H1 (cell line): ENCODE data around the gene HAPLN3. TPM values are rescaled to one million over a fixed set of nuclear protein-coding genes. Genes with fewer than 3 reads are reported as not detected.

Source experiments
- CEBPB ChIP-seq: IDR thresholded peaks from 2 replicates; pipeline ENCODE4 v1.6.1; 2012; ENCODE audit warnings: low read depth, low read length
- EP300 ChIP-seq, 2 experiments: IDR thresholded peaks; 1 replicate in 1 of 2; 2 replicates in 1 of 2; pipeline ENCODE4 v1.6.1; 2011 to 2012; ENCODE audit warnings: low read depth in 2 of 2, low read length in 2 of 2, mild to moderate bottlenecking in 2 of 2, borderline replicate concordance in 1 of 2, inconsistent platforms in 1 of 2, moderate library complexity in 1 of 2
- SAP30 ChIP-seq: fragments of 300-600 bp; sonication (generic); IDR thresholded peaks from 2 replicates; pipeline ENCODE4 v1.7.1; 2012; ENCODE audit warnings: low read length, moderate library complexity, mild to moderate bottlenecking, inconsistent platforms; ENCODE audit not compliant: insufficient read depth, insufficient replicate concordance
- polyA plus RNA-seq, 7 experiments: library from polyadenylated mRNA; depleted of rRNA in 3 of 7; stranded (reverse) in 5 of 7; unstranded in 2 of 7; fragments of >200 nt in 5 of 7; fragments of 200-250 nt in 2 of 7; gene quantifications; 1 replicate in 5 of 7; 2 replicates in 1 of 7; 4 replicates in 1 of 7; pipeline versions ENCODE4 v1.2.1 to v1.2.3, GENCODE V29; 2011 to 2013; ENCODE audit warnings: missing spikeins in 2 of 7, mixed read lengths in 2 of 7
- total RNA-seq: library from RNA; stranded (reverse); fragmentation: NEBNext Ultra II Directional; extraction: Animal tissue kit (Norgen Biotek cat#: 25700); gene quantifications from 2 replicates; pipeline ENCODE4 v1.2.1, GENCODE V29; 2021

The HAPLN3 gene
- total and polyA plus RNA-seq, 2 of the 8 experiments (the other 6 are each of a cell fraction or from before 2014, with no cell fraction given): 76.2 to 79.7 TPM

DNA sequence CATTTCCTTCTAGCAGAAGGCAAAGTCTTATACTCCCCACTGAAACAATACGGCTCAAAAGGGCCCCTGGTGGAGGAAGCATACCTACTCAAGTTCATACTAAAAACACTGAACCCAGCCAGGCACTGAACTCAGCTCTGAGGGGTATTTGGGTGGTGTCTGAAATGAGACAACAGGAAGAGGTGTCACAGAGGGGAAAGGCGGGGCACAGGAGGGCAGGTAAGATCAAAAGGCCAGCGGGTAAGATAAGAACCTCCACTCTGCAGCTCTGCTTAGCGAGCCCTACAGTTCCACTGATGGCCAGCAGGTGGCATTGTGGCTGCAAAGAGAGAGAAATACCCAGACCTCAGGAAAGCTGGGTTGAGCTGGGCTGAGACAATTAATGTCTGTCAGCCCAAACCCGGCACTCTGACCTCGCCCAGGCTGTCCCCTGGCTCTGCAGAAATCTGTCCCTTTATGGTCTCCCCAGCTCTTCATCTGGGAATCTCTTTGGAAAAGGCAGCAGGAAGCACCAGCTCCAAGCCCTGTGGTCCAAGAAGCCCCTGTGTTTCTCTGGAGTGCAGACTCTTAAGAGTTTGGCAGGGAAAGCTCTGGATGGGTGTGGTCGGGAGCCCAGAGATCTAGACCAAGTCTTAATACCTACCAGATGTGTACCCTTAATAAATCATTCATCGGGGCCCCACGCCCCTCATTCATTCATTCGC is 9.4 kb upstream of the HAPLN3 start (continued):
- TF ChIP-seq EP300 (IDR thresholded peaks at IDR 0.05; ENCODE audit: borderline replicate concordance in 1 of 2, low read depth in 2 of 2, low read length in 2 of 2): no peak
- TF ChIP-seq CEBPB: no peak
- TF ChIP-seq SAP30: no peak
